HL-60 (cell line): ENCODE measurements around the gene CHURC1.

ENCODE experiments used
- DNase-seq, 2 experiments: peaks; one replicate each; pipeline ENCODE4 v3.0.0-alpha.2; 2010 to 2020; ENCODE audit warnings: low read depth in 1 of 2, low spot score in 1 of 2
- H3K27ac ChIP-seq: fragments of 250-450 bp; sonication (Bioruptor Pico); replicated peaks from 2 replicates; pipeline ENCODE4 v1.5.1; 2020; ENCODE audit warnings: mild to moderate bottlenecking, moderate library complexity
- H3K27me3 ChIP-seq: fragments of 250-450 bp; sonication (Bioruptor Pico); 2 replicates; pipeline ENCODE4 v1.5.1; 2021; ENCODE audit warnings: mild to moderate bottlenecking, moderate library complexity; ENCODE audit not compliant: insufficient read depth, poor library complexity, severe bottlenecking
- H3K4me3 ChIP-seq: replicated peaks from 2 replicates; pipeline ENCODE4 v1.5.1; 2011; ENCODE audit warnings: mild to moderate bottlenecking, control low read depth, low read length; ENCODE audit not compliant: insufficient read depth
- CTCF ChIP-seq: IDR thresholded peaks from one replicate; pipeline ENCODE4 v1.5.1; 2011; ENCODE audit warnings: low read length, control low read depth, inconsistent platforms; ENCODE audit not compliant: insufficient read depth
- GABPA ChIP-seq: IDR thresholded peaks from 2 replicates; pipeline ENCODE4 v1.6.1; 2012; ENCODE audit warnings: low read depth
- POLR2AphosphoS5 ChIP-seq: IDR thresholded peaks from 2 replicates; pipeline ENCODE4 v1.6.1; 2012; ENCODE audit warnings: low read depth
- REST ChIP-seq: IDR thresholded peaks from 2 replicates; pipeline ENCODE4 v1.6.1; 2012; ENCODE audit warnings: low read depth; ENCODE audit not compliant: insufficient replicate concordance
- SPI1 ChIP-seq: IDR thresholded peaks from 2 replicates; pipeline ENCODE4 v1.6.1; 2012; ENCODE audit warnings: low read depth, mild to moderate bottlenecking, borderline replicate concordance

The CHURC1 gene

GRCh38 chr14:64915029-64915424 is 772 bp downstream of the CHURC1 start:
- no peak for TF ChIP-seq SPI1
- no peak for TF ChIP-seq REST
- Histone ChIP-seq H3K27me3 (no peaks in the 10 kb centered on the region), H3K27ac (peak overlapping the region; percentile 92), H3K4me3 (peak overlapping the region; percentile 72)
- no peak for DNase-seq

GRCh38 chr14:64915797-64916196 is 1.5 kb downstream of the CHURC1 start:
- Histone ChIP-seq H3K4me3 (no peak overlapping the region), H3K27ac (no peak overlapping the region), H3K27me3 (no peaks in the 10 kb centered on the region)
- peak; percentile 41 to 69 for DNase-seq
- TF ChIP-seq POLR2AphosphoS5 (no peak), CTCF (no peak), SPI1 (peak; percentile 46; the same call in 1 of the 2 replicates)

- TF ChIP-seq GABPA, result no peak
- no peak for TF ChIP-seq SPI1
- no peak for TF ChIP-seq POLR2AphosphoS5
- no peak for TF ChIP-seq CTCF
- TF ChIP-seq REST, result no peak
- Histone ChIP-seq H3K4me3 (no peak overlapping the region), H3K27me3 (no peaks in the 10 kb centered on the region), H3K27ac (no peak overlapping the region)
- no peak for DNase-seq
Measured at GRCh38 chr14:64918216-64918615, 4.0 kb downstream of the CHURC1 start.

GRCh38 chr14:64919215-64919614 is 5.0 kb downstream of the CHURC1 start:
- H3K4me3 ChIP-seq, result no peak overlapping the region
- no peak overlapping the region for H3K27ac ChIP-seq
- H3K27me3 ChIP-seq, result no peaks in the 10 kb centered on the region
- TF ChIP-seq POLR2AphosphoS5 (no peak), REST (no peak), GABPA (no peak), SPI1 (no peak), CTCF (no peak)
- no peak for DNase-seq
